Measurements from ENCODE around the gene ESR1.

Gene ESR1

DNA sequence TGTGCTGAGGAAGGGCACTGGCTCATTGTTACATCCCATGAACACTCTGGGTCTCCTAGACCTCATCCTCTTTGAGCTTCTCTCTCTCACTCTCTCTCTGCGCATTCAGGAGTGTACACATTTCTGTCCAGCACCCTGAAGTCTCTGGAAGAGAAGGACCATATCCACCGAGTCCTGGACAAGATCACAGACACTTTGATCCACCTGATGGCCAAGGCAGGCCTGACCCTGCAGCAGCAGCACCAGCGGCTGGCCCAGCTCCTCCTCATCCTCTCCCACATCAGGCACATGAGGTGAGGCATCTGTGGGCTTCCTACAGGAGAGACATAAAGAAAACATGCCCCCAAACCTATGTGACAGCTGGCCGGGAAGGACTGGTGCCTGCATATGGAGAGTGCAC lies 286.8 kb downstream of the ESR1 start:
- no peak for DNase-seq (ENCODE audit: low read depth in 2 of 2)

DNA sequence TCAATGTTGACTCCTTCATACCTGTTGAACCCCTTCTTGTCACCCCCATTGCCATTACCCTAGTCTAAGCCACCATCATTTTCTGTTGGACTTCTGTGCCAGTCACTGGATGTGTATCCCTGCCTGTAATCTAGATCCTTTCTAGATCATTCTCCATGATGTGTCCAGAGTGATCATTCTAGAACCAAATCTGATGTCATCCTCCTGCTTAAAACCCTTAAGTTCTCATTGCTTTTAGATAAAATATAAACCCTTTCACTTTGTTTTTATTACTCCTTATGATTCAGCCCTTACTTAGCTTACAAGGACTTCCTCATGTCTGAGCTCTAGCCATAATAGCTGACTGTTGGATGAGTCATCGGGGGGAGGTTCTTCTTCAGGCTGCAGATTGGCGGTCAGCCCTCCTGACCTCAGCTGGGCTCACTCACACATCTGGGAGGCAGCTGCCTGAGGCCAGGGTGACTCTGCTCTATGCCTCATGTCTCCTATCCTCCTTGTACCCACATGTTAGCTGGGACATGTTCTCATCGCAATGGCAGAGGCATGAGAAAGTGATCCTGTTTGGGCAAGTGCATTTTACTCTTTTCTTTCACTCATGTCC lies 287.6 kb downstream of the ESR1 start:
- DNase-seq (ENCODE audit: low read depth in 2 of 2): no peak

DNA sequence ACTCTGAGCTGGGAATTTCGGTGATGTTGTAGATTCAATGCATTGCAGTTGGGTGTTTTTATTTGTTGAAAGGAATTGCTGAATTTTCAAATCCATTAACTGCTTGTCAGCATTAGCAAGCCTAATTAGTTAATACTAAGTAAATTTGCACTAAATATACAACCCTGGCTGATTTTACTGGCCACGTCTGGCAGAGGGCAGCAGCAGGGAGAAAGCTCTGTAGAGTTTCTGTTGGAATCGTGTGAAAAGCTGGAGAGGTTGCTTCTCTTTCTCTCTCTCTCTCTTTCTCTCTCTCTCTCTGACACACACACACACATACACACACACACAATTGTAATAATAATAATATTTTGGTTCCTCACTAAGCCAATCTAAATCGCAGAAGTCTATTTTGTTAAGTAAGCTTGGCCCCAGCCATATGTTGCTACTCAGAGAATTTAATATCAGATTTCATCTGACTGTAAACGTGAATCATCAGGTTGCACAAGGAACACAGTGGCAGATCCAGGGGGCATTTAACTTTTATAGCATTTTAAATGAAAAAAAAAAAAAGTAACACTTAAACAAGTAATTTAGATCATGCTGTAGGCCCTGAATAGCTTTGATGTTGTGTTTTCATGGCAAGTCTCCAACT lies 289.5 kb downstream of the ESR1 start:
- DNase-seq (ENCODE audit: low read depth in 2 of 2): no peak

DNA sequence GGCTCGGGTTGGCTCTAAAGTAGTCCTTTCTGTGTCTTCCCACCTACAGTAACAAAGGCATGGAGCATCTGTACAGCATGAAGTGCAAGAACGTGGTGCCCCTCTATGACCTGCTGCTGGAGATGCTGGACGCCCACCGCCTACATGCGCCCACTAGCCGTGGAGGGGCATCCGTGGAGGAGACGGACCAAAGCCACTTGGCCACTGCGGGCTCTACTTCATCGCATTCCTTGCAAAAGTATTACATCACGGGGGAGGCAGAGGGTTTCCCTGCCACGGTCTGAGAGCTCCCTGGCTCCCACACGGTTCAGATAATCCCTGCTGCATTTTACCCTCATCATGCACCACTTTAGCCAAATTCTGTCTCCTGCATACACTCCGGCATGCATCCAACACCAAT lies 291.2 kb downstream of the ESR1 start:
- no peak for DNase-seq (ENCODE audit: low read depth in 2 of 2)

DNA sequence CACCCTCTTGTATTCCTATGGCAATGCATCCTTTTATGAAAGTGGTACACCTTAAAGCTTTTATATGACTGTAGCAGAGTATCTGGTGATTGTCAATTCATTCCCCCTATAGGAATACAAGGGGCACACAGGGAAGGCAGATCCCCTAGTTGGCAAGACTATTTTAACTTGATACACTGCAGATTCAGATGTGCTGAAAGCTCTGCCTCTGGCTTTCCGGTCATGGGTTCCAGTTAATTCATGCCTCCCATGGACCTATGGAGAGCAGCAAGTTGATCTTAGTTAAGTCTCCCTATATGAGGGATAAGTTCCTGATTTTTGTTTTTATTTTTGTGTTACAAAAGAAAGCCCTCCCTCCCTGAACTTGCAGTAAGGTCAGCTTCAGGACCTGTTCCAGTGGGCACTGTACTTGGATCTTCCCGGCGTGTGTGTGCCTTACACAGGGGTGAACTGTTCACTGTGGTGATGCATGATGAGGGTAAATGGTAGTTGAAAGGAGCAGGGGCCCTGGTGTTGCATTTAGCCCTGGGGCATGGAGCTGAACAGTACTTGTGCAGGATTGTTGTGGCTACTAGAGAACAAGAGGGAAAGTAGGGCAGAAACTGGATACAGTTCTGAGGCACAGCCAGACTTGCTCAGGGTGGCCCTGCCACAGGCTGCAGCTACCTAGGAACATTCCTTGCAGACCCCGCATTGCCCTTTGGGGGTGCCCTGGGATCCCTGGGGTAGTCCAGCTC lies 292.1 kb downstream of the ESR1 start:
- no peak for DNase-seq (ENCODE audit: low read depth in 2 of 2)

DNA sequence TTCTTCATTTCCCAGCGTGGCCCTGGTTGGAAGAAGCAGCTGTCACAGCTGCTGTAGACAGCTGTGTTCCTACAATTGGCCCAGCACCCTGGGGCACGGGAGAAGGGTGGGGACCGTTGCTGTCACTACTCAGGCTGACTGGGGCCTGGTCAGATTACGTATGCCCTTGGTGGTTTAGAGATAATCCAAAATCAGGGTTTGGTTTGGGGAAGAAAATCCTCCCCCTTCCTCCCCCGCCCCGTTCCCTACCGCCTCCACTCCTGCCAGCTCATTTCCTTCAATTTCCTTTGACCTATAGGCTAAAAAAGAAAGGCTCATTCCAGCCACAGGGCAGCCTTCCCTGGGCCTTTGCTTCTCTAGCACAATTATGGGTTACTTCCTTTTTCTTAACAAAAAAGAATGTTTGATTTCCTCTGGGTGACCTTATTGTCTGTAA lies 292.7 kb downstream of the ESR1 start:
- no peak for DNase-seq (ENCODE audit: low read depth in 2 of 2)

DNA sequence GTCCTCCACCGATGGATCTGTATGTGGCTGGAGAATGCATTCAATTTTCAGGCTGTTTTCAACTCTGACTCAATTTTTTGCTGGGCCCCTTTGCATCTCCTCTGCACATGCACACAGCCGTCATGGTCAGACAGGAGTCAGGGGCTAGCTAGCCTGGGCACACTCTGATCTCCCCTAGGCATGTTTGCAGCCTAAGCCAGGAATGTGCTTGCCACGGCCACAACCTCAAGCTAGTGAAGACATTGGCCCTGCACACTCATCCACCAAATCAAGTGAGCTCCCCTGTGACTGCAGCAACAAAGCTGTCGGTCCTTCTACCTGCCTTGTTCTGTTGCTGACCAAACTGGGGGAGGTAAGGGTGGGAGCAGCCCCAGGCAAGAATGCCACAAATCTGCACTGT lies 300.5 kb downstream of the ESR1 start:
- DNase-seq (ENCODE audit: low read depth in 2 of 2): no peak

DNA sequence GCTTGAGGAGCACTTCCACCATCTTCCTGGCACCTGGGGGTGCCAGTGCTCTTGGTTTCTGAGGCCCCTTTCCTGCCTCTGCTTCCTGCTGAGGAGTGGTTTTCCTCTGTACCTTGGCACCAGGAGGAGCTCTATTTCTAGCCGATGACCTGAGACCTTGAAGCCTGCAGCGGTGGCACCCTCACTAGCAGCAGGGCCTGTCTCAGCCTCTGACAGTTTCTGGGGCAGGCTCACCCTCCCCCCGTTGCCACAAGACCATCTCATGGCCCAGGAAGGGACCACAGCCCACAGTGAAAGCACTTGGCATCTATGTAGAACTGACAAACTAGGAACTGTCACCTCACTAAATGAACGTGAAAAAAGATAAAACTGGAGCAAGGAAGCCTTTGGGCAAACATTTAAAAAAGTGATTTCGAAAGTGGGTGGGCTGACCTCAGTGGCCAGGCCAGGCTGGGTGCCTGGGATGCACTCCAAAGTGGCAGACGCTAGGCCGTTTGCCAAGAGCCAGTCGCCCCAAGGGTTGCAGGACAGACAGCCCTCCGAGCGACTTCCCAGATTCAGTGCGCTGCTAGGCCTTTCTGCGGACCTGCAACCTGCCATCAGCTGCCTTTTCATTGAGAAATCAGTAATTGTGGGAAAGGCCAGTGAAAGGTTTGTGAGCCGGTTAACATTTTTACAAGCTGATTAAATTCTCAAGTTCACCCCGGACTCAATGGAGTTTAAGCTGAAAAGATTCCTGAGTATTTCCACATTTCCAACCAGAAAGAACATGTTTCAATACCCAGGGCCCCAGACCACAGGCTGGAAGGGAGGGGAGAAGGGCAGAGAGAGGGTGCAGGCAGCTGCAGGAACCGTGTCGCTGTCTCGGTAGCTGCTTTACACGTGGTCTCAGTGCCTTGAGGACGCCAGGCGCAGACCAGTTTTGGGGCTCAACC lies 303.7 kb downstream of the ESR1 start:
- DNase-seq (ENCODE audit: low read depth in 2 of 2): no peak

DNA sequence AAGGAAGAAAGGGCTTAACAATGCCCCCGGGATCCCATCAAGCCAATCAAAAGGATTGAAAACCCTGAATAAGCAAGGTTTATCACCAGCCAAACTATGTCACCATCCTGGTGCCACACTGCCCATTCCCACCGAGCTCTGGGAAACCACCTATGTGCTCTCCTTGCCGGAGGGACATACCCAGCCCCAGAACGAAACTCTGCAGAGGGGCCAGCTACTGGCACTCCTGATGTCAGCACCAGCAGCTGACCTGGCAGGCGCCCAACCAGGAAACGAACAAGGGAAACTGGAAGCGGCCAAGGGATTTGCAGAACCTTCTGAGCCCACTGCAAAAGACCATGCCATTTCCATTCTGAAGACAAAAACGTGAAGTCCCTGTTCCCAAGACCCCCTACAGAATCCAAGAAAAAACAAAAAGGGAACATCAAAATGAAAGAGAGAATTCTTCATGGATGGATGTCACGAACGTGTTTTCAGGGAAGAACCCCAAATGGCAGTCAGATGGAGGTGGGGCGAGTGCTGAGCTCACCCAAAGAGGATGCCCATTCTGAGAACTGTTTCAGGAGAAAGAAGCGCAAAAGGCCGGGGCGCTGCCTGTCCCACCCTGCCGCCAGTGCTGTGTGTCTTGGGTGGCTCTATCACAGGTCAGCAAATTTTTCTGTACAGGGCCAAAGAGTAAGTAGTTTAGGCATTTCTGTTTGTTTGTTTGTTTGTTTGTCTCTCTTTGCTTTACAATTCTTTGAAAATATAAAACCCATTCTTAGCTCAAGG lies 305.2 kb downstream of the ESR1 start:
- no peak for DNase-seq (ENCODE audit: low read depth in 2 of 2)

DNA sequence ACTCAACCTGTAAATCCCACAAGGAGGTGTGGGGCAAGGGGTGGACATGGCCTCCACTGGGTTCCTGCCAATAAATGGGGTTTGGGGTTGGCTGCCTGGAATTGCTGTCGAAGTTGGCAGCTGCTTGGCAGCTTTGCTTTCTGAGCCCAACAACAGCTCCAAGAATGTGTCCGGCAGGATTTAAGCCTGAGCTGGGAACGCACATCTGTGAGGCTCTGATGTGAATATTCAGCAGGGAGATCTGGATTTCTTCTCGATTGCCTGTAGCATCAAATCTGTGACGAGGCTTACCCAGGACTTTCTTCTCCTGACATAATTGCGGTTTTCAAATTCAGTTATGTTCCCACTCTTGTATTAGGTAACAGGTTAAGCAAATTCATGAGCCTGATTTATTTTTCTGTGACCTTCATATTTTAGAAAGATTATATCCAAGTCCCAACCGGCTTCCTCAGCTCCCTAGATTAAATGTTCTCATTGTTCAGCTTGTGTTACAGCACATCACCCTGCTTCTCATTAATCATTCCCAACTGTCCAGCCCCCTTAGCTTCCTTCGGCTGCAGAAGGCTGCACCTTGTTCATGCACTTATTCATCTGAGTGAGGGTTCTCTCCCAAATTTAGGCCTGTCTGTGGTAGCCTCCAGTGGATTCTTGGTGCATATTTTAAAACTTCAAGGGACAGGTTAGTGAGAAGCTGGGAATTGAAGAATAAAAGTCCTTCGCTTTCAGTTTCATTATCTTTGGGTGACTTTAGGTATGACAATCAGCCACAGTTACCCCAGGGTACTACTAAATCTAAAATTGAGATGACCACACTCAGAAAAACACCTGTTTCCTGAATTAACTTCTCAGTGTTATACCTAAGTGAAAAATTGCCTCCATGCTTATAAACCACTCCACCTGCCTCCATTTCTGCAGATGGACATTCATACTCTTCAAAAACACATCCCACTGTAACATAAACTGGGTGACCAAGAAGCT lies 310.0 kb downstream of the ESR1 start:
- no peak for DNase-seq (ENCODE audit: low read depth in 2 of 2)

DNA sequence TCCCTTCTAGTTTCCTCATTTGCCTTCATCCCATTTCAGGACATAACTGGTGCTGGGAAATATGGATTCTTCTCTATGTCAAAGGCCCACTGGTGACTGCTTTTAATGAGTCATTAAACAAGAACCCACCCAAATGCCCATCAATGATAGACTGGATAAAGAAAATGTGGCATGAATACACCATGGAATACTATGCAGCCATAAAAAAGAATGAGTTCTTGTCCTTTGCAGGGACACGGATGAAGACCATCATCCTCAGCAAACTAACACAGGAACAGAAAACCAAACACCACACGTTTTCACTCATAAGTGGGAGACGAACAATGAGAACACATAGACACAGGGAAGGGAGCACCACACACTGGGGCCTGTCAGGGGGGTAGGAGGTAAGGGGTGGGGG lies 310.7 kb downstream of the ESR1 start:
- DNase-seq (ENCODE audit: low read depth in 2 of 2): no peak

DNA sequence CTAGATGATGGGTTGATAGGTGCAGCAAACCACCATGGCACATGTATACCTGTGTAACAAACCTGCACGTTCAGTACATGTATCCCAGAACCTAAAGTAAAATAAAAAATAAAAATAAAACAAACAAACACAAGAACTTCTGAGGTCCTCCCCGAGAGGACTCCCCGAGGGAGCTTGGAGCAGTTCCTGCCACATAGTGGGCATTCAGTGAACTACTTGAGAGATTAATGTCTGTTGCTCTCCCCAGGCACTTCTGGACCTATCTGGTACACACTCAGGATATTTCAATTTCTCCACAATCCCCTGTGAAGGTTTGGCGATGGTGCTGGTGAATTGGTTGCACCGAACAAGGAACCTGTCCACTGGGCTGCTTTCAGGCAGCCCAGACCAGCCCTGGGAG lies 311.2 kb downstream of the ESR1 start:
- no peak for DNase-seq (ENCODE audit: low read depth in 2 of 2)

DNA sequence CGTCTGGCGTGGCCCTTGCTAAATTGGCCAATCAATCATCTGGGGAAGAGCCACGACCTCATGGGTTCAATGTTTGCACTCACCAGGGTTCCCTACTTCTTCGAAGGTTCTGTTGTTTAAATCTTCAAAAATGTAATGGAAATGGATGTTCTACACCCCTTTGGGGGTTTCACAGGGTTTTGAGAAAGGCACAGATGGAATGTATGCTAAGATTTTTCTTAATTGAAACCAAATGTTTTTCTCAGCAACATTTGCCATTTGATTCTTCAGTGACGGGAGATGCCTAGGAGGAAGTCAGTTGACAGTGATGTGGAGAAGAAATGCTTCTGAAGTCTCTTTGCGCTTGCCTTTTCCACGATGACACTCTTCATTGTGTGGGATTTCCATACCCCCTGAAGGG lies 312.3 kb downstream of the ESR1 start:
- DNase-seq (ENCODE audit: low read depth in 2 of 2): no peak

DNA sequence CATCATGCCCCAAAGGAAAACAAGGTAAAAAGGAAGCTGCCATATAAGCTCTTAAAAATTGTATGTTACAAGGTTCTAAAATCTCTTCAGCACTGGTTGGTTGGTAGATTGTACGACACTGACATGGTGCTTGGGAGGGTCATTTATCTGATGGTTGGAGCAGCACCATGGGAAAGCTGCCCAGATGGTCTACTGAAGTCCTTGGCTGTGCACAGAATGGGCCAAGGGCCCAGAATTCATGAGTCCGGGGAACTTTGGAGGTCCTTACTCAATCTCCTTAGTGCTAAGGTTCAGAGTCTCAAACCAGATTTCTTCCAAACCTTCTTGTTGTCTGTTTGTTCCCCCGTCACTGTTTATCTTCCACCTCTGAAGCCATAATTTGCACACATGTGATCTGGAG lies 314.4 kb downstream of the ESR1 start:
- DNase-seq (ENCODE audit: low read depth in 2 of 2): no peak

DNA sequence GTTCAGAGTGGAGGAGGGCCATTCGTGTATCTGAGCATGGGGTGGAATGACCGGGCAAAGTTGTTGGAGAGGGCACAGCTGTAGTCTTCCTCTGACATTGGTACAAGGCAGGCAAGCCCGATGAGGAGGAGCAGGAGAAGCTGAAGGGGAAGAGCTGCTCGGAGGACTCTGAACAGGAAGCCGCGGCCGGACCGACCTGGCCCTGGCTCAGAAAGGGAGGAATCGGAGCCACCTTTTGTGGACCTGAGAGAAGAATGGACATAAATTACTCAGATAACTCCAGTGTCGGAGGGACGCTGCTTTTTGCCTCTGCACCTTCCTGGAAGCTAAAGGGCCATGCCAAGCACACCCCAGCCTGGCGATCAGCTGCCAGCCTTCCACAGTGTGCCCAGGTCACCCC lies 315.0 kb downstream of the ESR1 start:
- DNase-seq (ENCODE audit: low read depth in 2 of 2): no peak

DNA sequence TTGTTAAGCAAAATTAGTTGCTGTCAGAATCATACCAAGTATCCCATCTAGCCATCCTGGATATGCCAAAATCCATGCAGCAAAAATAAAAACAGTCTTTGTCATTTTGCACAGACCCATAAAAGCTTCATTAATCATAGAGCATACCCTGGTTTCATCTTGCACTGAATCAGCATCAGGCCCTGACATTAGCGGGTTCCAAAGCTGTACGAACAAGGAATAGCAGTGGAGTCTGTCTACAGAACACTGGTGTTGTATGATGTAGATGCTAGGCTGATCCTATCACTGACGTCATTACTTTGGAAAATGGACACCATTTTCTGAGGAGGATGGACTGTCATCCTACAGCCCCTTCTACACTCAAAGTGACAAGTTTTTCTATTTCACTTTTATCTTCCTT lies 315.6 kb downstream of the ESR1 start:
- no peak for DNase-seq (ENCODE audit: low read depth in 2 of 2)

DNA sequence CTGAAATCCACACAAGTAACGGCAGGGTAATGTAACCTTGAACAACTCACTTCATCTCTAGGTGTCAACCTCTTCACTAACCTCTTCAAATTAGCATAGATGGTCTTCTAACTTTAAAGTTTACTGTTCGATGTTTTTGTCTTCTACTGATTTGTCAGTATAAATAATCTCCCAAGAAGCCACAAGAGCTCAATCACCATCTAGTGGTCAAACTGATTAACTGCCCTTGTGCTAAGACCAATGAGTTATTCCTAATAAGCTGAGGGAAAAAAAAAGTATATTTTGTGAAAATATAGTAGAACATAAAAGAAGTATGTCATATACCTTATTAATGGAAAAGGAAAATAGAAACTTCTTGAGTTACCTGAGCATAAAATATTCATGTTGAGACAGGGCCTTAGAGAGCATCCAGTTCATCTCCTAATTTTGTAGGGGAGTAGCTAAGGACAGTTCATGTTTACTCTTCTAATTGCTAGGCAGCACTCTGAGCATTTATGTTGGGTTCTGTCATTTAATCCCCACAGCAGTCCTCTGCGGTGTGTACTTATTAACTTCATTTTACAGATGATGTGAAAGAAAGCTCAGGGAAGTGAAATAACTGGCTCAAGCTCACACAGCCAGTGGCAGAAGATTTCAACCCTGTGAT lies 317.1 kb downstream of the ESR1 start:
- no peak for DNase-seq (ENCODE audit: low read depth in 2 of 2)

DNA sequence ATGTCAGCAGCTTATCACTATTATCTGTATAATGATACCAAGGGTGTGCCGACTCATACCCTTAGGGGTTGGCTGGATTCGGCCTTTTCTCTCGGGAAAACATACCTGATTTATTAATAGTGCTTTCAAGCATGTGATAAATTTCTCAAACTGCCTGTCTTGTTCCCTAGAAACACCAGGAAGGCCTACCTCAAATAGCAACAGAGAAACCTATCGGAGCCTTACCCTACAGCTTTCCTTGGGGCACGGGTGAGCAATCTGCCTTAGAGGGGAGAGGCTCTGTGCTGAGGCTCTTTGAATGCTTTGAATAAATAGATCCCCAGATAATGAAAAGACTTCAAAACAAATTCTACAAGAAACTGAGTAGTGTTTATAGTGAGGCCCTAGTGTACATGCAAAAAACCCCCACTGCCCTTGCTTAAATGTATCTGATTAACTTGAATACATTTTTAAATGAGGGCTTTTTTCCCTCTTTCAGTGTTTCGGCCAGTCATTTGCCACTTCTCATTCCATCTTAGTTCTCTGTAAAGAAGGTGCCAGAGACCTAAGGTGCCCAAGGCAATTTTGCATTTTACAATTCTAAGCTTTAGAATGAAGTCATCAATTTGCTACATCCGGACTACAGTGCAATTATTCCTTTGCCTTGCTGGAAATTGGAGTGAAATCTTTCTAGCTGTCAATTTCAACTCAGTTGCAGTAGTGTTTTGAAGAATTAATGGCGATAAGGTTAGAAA lies 320.1 kb downstream of the ESR1 start:
- DNase-seq (ENCODE audit: low read depth in 2 of 2): no peak

DNA sequence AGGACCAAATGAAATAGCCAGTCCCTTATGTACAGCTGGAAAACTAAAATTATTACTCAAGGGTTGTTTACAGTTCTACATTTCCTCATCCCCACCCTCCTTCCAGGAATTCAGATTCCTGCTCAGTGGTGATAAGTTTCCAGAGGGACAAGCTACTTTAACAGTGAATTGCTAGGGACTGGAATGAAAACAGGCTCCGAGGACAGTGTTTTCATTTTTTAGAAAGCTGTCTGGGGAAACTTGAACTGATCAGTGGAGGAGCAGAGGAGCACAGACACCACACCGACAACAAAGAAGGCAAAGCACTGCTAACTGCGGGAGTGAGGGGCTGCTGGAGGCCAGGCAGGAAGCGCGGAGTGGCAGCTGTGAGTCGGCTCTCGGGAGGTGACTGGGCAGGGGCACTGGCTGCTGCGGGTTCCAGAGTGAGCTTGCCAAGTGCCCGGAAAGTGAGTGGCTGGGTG lies 322.2 kb downstream of the ESR1 start:
- DNase-seq (ENCODE audit: low read depth in 2 of 2): no peak
